ENCODE results near the gene ARHGAP23.
A peak's percentile ranks its signal among the peaks of the same experiment; 100 is the strongest.
"Not testable (repeated sequence)": the region's sequence is repeated elsewhere in the genome, so short reads cannot be mapped to it uniquely, and the experiment has no call there.

The ARHGAP23 gene

DNA sequence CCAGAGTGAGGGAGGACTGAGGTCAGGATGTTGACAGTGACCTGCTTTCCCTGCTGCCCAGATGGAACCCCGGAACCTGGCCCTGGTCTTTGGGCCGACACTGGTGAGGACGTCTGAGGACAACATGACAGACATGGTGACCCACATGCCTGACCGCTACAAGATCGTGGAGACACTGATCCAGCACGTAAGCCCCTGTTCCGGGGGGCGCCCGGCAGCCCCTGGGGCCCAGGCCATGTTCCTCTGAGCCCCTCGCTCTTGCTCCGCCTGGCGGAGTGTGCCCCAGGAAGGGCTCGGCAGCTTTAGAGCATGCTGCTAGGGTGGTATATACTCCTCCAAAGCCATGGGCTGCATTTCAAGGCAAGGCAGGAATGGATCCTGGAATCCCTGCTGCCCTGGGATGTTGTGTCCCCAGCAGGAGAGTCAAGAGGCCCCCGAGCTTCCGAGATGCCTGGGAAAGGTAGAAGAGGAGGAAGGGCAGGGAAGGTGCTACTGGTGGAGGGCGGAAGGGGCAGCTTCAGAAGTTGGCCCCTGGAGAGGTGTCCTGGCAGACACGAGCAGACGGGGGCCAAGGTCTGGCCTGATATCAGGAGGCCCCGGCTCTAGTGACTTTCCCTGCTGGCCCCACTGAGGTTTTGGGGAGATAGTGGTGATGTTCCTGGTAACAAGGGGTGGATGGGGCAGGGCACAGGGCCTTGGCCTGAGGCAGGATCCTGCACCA lies 63.2 kb downstream of the ARHGAP23 start:
- not testable (repeated sequence) for DNase-seq

DNA sequence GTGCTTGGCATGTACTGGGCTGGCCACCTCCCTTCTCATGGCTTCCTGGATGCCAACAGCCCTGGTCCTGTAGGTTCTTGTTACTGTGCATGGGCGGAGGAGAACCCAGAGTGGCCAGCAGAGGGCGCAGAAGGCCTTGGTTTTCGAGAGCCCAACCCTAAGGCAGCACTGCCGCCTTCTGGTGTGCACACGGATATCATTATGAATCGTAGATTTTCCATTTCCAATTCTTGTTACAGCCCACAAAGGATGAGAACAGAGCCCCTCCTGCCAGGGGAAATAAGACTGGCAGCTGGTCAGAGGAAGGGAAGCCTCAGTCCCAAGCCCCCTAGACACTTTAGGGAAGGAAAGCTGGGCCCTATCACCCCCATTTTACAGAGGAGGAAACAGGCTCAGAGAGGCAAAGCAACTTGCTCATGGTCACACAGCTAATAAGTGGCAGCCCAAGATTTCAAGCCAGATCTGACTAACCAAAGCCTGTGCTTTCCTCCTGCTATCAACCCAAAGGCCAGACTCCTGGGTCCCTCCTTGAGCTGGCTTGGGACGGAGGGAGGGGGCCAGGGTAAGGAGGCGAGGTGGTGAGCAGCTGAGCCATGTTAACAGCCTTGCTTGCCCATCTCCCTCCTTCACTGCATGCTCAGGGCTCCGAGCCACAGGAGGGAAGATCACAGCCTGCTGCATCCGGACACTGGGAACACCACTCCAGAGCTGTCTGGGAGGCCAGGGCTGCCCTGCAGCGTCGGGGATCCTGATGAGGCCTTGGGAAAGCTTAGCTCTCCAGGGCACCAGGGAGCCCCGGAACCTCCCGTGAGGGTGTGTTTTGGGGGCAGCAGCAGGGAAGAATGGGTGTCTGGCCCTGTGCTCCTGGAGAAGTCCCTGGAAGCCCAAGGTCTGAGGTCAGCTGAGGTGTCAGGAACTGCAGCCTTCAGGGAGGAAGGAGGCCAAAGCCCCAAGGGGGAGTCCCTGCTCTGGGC lies 64.1 kb downstream of the ARHGAP23 start:
- DNase-seq = peak; percentile 77

DNA sequence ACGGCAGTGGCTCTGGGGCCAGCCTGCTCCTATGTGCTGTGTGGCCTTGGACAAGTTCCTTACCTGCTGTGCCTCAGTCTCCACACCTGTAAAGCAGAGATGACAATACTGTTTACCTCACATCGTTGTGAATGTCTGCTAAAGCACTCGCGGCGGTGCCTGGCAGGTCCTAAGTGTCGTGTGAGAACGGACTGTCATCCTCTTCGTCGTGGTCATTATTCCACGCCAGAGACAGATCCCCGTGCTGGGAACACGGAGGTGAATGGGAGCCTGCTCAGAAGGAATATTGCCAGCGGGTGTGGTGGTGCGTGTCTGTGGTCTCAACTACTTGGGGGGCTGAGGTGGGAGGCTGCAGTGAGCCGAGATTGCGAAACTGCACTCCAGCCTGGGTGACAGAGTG lies 65.9 kb downstream of the ARHGAP23 start:
- not testable (repeated sequence) for DNase-seq

DNA sequence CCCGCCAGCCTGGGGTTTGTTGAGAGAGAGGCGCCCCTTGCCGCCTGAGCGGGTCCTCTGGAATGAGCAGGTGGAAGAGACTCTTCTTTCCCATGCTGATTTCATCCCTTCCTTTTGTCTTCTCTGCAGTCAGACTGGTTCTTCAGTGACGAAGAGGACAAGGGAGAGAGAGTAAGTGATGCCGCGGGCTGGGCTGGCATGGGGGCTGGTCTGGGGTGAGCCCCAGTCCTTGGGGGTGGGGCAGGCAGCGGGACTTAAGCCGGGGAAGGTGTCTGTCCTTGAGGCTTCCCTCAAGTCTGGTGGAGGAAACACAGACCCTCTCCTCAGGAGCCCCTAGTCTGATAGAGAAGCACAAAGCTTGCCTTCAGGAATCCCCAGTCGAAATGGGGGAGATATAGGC lies 69.4 kb downstream of the ARHGAP23 start:
- not testable (repeated sequence) for DNase-seq

DNA sequence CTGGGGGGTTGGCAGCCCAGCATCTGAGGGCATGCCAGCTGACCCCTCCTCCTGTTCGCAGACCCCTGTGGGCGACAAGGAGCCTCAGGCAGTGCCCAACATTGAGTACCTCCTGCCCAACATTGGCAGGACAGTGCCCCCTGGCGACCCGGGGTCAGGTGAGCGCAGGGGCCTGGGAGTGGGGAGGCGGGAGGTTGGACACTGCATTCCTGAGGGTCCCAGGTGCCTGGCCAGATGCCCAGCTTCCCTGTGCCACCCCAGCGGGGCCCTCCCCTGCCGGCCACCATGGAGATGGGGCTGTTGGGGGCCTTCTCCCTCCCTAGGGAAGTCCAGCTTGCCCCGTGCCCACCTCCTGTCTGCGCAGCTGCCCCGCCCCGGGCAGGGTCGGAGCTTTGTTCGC lies 70.1 kb downstream of the ARHGAP23 start:
- DNase-seq = no peak

DNA sequence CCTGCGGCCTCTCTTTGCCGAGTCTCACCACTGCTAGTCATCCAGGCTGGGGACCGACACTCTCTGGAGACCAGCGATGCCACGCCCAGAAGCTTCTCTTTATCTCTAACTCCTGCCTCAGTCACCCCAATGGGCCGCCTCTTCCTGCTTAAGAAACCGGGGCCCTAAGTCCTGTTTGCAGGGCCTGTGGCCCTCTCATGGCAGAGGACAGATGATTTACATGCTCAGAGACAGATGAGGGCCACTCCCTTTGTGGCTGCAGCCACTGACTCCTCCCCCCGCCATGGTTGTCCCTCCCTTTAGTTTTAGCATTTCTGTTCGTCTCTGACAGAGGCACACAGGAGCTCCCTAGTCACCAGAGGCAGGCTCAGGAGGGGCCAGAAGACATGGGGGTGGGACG lies 71.0 kb downstream of the ARHGAP23 start:
- DNase-seq = not testable (repeated sequence)

DNA sequence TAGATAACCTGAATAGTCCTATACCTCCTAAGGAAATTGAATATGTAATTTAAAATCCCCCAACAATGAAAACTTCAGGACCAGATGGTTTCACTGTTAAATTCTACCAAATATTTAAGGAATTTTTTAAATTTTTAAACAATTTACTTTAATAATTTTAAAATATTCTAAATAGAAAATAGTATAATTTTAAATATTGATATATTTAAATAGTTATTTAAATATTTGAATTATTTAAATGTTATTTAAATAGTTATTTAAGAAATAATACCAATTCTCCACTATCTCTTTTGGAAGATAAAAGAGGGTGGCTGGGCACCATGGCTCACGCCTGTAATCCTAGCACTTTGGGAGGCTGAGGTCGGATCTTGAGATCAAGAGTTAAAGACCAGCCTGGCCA lies 73.5 kb downstream of the ARHGAP23 start:
- not testable (repeated sequence) for DNase-seq

DNA sequence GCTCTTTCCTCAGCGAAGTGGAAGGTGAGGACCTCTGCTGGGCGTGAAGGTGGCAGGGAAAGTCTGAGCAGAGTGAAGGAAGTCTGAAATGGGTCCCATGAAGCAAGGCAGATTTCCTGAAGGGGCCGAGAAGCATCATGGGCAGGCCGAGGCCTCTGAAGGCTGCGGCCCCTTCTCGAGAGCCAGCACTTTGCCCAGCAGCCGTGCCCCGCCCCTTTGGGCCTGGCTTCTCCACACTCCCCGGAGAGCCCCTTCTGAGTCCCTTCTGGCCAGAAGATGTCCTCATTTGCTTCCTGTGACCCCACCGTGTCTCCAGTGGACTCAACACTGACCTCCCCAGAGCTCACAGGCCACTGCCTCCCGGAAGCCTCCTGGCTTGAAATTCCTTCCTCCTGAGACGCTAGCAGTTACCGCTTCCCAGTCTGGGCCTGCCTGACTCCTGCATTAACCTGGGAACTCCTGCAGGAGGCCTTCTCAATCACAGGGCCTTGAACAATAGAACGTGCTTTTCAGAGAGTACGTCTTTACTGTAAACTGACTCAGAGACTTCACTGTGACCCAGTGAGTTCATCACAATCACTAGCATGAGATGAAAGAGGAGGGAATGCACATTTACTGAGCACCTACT lies 75.1 kb downstream of the ARHGAP23 start:
- DNase-seq = not testable (repeated sequence)

DNA sequence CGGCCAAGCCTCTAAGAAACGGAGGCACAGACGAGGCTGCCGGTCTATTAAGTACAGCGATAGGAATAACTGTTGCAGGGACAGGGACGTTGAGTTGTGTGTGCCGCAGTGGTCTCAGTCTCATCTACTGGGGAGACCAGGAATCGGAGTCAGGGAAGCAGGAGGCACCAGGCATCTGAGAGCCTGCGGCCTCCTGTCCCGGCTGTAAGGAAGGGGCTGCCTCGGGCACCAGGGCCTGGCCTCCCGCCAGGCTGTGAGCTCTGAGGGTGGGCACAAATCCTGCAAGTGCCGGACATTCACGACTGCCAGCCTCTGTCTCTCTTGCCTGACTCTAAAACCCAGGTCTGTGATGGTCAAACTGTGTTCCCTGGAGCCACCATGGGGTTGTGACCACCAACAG lies 76.0 kb downstream of the ARHGAP23 start:
- no peak for DNase-seq

DNA sequence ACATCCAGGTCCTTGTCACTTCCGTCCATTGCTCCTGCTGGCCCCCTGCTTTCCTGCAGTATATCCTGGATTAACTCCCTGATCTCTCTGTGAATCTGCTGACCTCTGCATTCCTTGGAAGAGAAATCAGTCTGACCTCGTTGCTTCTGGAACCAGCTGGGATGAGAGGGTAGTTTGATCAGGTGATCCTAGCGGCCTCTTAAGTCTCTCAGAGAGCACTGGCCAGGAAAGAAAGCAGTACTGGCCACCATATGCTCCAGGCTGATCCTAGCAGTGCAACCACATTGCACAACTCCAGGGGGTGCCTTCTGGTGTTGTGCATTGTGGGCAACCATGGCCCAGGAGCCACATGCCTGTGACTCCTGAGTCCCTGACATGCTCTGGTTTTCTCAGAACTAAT lies 79.2 kb downstream of the ARHGAP23 start:
- DNase-seq = no peak

DNA sequence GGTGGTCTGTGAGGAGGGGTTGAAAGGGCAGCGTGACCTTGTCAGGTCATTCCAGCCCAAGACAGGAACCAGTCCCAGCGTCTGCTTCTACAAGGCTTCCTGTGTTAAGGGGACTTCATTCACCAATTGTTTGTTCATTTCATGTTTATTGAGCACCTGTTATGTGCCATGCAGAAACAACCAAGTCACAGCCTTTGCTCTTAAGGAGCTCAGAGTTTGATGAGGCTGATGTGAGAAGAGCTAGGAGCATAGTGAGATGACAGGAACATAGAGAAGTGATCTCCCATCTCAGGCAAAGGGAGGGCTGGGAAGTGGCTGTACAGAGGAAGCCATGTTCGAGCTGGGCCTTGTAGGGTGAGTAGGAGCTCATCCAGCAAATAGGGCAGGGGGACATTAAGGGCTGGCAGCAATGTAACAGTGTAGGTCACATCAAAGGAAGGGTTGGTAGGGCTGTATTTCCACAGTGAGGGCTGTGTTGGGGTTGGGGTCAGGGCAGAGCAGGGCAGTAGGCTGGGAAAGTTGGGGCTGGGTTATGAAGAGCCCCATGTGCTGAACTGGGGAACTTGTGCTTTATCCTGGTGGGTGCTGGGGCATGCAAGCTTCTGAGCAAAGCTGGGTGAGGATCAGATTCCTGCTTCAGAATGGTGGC lies 79.8 kb downstream of the ARHGAP23 start:
- no peak for DNase-seq

DNA sequence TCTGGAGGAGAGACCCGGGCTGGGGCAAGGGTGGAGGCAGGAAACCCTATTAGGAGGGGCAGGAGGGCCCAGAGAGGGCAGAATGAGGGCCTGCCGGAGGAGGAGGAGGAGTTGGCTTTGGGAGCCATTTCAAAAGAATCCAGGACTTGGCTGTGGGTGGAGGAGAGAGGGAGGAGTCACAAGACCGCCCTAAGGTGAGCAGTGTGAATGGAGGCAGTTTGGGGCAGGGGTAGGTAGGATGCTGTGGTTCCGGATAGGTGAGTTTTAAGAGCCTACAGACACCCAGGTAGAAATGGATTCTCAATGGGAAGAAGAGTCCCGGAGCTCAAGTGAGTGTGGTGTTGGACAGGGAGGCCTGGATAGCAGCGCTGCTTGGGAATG lies 80.3 kb downstream of the ARHGAP23 start:
- no peak for DNase-seq

DNA sequence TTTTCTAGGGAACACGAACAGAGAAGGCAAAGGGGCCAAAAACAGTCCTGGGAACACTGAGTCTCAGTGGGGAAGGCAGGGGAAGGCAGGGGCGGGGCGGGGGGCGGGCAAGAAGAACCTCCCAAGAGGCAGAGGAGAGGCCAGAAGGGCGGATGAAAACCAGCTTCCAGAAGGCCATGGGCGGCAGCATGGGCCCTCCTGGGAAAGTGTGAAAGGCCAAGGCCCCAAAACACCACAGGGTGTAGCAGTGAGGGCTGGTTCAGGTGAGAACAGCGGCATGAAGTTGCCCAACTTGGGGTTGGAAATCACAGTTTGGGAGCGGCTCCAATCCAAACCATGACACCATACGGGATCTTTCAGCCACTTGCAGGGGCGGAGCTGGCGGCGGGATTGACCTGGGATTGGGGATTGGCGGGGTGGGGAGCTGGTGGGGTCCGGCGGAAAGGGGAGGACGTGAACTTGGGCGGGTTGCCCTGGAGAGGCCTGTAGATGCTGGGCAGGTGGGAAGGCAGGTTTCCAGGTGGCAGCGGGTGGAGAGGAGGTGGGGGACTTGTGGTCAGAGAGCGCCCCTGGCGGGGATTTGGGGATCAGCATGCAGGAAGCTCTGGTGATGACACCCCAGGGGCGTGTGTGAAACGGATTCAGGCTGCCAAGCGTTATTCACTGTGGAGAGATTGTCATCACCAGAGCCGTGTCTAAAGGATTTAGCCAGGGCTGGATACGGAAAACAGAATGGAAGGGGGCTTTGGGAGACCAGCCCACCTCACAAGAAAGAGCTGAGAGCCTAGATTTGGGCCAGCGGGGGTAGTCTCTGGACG lies 80.9 kb downstream of the ARHGAP23 start:
- DNase-seq = no peak

DNA sequence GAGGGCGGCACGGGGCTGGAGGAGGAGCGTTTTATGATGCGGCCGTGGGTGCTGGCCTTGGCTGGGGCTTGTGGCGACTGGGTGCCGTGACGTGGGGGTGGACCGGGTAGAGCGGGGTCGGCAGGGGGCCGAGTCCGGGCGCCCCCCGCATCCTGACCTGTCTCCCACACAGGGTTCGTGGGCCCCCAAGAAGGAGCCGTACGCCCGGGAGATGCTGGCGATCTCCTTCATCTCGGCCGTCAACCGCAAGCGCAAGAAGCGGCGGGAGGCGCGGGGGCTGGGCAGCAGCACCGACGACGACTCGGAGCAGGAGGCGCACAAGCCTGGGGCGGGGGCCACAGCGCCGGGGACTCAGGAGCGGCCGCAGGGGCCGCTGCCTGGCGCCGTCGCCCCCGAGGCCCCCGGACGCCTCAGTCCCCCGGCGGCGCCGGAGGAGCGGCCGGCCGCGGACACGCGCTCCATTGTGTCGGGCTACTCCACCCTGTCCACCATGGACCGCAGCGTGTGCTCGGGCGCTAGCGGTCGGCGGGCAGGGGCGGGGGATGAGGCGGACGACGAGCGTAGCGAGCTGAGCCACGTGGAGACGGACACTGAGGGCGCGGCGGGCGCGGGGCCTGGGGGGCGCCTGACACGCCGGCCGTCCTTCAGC lies 81.6 kb downstream of the ARHGAP23 start:
- no peak for DNase-seq

DNA sequence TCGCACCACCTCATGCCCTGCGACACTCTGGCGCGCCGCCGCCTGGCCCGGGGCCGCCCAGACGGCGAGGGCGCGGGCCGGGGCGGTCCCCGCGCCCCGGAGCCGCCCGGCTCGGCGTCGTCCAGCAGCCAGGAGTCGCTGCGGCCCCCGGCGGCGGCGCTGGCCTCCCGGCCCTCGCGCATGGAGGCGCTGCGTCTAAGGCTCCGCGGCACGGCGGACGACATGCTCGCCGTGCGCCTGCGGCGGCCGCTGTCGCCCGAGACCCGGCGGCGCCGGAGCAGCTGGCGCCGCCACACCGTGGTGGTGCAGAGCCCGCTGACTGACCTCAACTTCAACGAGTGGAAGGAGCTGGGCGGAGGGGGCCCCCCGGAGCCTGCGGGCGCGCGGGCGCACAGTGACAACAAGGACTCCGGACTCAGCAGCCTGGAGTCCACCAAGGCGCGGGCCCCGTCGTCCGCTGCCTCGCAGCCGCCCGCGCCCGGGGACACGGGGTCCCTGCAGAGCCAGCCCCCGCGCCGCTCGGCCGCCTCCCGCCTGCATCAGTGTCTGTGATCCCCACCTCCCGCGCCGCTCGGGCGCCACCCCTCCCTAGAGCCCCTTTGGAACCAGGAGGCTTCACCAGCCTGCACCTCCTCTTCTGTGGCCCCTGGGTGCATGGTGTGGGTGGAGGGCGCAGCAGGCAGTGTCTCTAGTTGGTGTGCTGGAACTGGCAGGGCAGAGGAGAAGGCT lies 82.3 kb downstream of the ARHGAP23 start:
- no peak for DNase-seq

DNA sequence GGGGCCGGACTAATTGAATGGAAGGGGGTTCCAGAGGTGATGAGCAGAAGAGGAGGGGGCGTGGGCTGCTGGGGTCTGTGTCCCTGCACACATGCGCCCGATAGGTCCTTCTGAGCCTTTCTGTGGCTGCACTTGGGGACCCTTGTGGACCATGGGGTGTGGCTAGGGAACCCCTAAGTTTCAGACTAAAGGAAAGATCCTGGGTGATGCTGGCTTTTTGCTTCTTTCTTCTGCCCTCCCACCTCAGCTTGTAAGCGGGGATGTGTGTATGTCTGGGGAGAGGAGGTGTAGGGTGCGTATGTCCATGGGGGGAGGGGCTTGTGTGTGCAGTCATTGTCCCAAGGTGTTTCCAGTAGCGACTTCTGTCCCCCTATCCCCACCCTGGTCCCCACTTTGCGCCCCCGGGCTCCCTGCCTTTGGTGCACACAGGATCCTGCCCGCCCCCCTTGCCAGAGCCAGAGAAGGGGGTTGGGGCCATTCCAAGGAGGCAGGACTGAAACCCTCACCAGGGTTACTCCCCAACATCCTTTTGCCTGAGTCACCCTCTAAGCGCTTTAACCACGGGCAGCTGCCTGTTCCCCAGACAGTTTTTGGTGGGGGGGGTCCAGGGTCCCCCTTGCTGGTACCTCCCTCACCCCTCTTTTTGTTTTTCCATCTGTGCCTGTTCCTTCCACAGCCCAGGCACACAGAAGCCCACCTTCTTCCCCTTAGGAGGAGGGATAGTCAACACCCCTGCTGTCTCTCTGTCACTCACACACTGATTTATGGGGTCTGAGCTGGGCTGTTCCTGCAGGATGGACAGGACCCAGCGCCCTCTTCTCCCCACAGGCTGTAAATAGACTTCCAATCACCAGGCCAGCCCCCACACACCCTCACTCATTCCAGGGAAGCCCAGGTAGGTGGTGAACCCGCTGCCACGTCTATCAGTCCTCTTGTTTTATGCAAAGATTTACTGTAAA lies 83.2 kb downstream of the ARHGAP23 start:
- no peak for DNase-seq

DNA sequence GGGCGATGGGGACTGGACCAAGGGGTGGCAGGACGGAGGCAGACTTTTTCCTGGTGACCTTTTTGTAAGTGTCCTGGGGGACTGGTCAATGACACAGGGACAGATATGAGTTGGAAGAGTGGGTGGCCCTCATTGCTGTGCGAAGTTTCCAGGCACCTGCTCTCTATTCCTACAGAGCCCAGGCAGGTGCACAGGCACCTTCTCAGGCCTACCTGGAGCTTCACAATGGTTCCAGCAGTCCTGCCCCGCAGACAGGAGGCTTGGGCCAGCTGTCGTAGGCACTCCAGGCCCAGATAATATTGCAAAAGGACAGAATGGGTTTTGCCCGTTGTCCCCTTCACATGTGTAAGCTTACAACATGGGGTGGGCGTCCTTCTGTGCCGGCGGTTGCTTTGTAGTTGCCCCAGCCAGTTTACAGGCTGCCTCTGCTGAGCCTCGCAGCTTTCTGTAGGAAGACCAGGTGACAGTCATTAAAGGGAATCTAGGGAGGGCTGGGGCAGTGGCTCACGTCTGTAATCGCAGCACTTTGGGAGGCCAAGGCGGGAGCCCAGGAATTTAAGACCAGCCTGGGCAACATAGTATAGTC lies 84.3 kb downstream of the ARHGAP23 start:
- DNase-seq = no peak

DNA sequence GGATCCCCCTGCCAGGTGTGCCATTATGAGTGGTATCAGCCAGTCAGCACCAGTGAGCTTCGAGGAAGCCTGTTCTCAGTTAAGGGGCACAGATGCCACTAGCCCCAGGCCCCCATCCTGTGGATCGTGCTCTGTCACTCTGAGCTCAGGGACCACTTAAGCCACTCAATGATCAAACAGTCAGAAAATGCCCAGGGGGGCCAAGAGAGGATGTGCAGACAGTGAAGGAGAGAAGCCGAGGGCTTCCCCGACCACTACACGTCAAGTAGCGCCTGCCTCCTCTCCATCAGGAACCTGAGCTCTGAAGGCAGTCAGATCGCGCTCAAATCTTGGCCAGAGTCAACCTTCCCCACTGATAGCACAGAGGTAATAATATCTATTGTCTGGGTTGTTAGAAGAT lies 98.3 kb downstream of the ARHGAP23 start:
- not testable (repeated sequence) for DNase-seq

DNA sequence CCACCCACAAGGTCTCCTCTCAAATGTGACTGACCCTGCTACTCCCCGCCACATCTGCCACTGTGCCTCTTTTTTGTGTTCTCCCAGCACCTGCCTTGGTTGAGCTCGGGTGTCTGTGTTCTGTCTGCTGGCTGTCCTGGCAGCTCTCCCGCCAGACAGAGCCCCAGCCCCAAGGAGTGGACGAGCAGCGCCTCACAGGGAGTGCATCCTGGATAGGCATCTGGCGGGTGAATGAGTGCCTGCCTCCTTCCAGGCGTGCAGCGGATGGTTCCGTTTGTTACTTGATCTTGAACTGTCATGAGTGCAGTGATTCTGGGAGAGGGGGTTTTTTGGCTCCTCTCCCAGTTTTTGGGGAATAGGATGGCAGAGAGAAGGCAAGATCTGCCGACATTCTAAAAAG lies 99.9 kb downstream of the ARHGAP23 start:
- DNase-seq = not testable (repeated sequence)

Data from NK-92 treated with Interleukin-12 subunit alpha and Interleukin-12 subunit beta, amount 100 ng/mL, for 24 hours (cell line).